HS-5 (cell line): ENCODE results near the gene STAM2.
"Not testable (repeated sequence)": the region's sequence is repeated elsewhere in the genome, so short reads cannot be mapped to it uniquely, and the experiment has no call there.

Experiments used
- DNase-seq: peaks from one replicate; pipeline ENCODE4 v3.0.0-alpha.2; 2012; ENCODE audit warnings: low read depth

Gene STAM2

DNA sequence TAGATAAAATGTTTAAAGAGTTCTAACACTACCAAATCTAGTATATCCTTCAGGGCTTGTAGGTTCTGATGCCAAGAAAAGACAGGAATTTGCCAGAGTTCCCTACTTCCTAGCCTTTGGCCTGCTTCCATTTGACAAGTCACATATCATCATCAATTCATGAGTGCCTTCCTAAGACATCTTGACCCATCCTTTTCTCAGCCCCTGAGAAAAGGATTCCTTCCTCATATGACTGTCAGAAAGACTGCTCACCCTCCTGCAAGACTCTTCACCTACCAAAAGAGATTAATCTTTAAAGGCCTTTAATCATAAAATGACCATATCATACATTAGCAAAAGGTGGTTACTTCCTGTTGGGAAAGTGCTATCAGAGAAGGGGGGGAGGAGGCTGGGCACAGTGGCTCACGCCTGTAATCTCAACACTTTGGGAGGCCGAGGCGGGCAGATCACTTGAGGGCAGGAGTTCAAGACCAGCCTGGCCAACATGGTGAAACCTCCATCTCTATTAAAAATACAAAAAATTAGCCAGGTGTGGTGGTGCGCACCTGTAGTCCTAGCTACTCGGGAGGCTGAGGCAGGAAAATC is 3.3 kb downstream of the STAM2 start:
- DNase-seq: not testable (repeated sequence)

DNA sequence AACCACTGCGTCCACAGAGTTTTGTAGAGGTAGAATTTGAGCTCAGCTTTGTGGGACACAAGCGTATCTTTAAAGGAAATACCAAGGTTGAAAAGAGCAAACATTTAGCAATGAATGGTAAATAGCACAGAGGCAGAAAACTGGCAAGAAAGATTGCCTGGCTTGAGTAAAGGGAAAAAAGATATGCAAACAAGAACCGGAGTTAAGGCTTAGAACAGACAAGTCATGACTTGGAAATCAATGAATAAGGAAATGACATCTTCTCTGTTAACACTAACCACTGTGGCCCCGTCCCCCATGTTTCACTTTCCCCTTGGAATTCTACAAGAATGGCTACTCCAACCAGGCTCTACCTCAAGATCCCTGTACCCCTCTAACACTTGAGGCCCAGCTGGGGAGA is 3.8 kb downstream of the STAM2 start:
- DNase-seq: no peak

DNA sequence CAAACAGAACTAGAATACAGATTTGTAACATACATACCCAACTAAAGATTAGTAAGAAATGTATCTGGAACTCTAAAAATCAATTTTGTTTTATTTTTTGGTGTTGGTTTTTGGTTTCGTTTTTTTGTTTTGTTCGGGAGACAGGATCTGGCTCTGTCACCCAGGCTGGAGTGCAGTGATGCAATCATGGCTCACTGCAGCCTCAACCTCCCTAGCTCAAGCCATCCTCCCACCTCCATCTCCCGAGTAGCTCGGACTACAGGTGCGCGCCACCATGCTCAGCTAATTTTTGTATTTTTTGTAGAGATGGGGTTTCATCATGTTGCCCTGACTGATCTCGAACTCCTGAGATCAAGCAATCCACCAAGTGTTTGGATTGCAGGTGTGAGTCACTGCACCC is 6.4 kb downstream of the STAM2 start:
- not testable (repeated sequence) for DNase-seq

DNA sequence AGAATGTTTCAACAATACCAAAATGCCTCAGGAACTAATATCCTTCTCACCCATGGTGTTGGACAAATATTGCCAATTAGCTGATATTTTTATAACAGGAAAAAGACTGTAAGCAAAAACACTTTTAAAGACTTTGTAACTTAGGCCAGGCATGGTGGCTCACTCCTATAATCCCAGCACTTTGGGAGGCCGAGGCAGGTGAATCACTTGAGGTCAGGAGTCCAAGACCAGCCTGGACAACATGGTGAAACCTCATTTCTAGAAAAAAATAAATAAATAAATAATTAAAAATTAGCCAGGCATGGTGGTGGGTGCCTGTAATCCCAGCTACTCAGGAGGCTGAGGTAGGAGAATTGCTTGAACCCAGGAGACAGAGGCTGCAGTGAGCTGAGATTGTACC is 8.1 kb downstream of the STAM2 start:
- not testable (repeated sequence) for DNase-seq

DNA sequence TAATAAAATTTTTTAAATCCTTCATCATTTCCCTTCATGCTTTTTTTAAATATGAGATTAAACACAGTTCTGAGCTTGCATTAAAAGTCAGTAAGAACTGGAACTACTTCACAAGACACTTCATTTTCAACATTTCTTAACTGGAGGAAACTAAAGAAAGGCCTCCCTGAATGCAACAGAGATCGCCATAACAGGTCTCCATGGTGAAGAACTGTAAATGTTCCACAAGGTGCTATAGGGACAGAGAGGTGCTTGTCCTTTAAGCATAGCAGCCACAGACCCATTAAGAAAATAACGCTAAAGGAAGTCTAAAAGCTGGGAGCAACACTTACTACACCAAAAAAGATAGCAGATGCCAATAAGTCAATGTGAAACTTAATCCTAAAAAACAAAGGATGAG is 8.5 kb downstream of the STAM2 start:
- DNase-seq: no peak

DNA sequence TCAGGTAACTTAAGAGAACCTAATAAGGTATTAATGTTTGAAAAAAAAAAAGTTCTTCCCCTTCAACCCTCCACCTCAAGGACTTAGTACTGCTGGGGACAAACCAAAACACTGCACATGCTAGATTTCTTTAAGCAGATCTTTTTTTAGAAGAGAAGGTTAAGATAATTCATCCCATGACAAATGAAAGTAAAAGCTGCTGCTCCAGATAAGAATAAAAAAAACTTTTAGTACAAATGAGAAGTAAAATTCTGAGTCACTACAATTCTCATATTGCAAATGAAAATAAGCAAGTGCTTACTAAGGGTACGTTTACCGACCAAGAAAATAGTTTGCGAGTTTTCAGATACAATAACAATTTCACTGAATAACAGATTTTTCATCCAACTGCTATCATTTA is 8.9 kb downstream of the STAM2 start:
- DNase-seq: no peak

DNA sequence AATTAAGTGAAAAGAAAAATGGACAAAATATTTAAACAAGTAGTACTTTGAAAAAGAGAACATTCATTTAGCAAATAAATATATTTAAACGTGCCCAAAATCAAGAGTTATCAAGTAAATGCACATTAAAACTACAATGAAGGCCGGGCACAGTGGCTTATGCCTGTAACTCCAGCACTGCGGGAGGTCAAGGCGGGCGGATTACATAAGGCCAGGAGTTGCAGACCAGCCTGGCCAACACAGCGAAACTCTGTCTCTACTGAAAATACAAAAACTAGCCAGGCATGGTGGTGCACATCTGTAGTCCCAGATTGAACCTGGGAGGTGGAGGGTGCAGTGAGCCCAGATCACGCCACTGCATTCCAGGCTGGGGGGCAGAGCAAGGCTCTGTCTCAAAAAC is 9.8 kb downstream of the STAM2 start:
- DNase-seq: no peak

DNA sequence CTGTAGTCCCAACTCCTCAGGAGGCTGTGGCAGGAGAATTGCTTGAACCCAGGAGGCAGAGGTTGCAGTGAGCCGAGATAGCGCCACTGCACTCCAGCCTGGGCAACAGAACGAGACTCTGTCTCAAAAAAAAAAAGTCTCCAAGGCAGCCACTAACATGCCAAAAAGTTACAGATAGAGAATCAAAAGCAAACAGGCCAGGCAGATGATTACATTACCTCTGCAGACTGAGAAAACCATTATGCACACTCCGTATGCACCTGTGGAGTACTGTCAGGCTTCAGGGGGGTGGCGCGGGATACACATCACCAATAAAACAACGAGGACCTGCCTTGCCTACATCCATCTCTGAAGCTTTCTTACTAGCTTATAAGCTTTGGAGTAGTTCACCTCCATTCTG is 10.3 kb downstream of the STAM2 start:
- DNase-seq: no peak

DNA sequence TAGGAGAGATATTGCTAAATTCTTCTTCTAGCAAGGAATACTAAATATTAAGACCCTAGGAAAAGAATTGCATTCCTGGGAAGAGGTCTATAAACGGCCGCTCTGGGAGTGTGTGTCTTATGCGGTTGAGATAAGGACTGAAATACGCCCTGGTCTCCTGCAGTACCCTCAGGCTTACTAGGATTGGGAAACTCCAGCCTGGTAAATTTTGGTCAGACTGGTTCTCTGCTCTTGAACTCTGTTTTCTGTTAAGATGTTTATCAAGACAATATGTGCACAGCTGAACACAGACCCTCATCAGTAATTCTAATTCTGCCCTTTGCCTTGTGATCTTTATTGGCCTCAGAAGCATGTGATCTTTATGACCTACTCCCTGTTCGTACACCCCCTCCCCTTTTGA is 11.9 kb downstream of the STAM2 start:
- not testable (repeated sequence) for DNase-seq

DNA sequence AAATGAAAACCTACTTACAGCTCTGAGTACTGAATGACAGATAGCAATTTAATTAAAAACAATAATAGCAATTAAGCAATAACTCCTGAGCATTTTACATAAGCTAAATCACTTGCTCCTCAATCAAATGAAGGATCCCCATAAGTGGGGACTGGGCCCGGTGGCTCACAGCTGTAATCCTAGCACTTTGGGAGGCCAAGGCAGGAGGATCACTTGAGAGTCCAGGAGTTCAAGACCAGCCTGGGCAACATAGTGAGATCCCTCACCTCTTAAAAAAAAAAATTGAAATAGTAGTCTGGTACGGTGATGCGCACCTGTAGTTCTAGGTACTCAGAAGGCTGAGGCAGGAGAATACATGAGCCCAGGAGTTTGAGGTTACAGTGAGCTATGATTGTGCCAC is 13.4 kb downstream of the STAM2 start:
- DNase-seq: no peak

DNA sequence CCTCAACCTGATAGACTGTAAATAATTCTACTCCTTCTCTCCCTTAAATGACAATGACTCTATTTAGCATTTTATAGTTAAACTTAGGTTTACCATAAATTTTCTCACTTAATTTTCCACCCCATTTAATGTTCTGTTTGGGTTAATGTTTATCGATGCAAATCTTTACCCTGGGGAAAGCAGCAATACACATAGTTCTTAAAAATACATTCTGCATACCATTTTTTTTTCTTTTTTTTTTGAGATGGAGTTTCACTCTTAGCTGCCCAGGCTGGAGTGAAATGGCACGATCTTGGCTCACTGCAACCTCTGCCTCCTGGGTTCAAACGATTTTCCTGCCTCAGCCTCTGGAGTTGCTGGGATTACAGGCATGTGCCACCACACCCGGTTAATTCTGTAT is 14.0 kb downstream of the STAM2 start:
- no peak for DNase-seq

DNA sequence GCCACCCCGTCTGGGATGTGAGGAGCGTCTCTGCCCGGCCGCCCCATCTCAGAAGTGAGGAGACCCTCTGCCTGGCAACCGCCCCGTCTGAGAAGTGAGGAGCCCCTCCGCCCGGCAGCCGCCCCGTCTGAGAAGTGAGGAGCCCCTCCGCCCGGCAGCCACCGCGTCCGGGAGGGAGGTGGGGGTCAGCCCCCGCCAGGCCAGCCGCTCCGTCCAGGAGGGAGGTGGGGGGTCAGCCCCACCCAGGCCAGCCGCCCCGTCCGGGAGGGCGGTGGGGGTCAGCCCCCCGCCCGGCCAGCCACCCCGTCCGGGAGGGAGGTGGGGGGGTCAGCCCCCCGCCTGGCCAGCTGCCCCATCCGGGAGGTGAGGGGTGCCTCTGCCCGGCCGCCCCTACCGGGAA is 15.2 kb downstream of the STAM2 start:
- DNase-seq: not testable (repeated sequence)

DNA sequence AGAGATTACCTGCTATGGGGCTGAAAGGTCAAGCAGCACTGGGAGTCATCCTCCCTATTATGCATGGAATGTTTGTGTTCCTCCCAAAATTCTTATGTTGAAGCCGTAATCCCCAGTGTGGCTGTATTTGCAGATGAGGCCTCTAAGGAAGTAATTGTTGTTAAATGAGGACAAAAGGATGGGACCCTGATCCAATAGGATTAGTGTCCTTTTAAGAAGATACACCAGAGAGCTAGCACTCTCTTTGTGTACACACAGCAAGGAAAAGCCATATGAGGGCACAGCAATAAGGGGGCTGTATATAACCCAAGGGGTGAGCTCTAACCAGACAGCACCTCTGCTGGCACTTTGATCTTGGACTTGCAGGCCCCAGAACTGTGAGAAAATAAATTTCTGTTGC is 18.3 kb downstream of the STAM2 start:
- DNase-seq: no peak

DNA sequence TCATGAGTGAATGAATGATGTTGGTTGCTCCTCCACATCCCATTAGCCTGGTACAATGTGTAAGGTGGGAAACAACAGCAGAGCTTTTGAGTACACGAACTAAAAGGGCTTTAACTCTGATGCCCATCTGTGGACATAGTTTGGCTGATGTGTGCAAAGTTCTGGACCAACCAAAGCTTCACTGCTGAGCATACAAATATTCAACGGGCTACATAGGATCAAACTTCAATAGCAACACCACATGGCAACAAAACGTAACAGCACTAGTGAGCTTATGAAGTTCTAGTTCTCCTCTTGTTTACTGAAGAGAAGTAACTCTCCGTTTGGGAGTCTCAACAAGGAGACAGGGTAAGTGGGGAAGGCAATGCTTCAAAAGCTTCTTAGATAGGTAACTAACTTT is 20.4 kb downstream of the STAM2 start:
- no peak for DNase-seq

DNA sequence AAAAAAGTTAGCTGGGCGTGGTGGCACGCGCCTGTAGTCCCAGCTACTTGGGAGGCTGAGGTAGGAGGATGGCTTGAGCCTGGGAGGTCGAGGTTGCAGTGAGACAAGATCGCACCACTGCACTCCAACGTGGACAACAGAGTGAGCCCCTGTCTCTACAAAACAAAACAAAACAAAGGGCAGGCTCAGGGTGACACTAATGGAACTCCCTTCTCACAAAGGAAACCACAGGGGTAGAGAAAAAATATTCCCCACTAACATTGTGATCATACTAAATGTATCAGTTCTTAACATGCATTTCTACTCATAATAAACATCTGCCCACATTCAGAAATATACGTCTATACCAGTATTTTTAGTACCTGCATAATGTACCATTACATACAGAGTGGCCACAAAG is 21.1 kb downstream of the STAM2 start:
- DNase-seq: no peak

DNA sequence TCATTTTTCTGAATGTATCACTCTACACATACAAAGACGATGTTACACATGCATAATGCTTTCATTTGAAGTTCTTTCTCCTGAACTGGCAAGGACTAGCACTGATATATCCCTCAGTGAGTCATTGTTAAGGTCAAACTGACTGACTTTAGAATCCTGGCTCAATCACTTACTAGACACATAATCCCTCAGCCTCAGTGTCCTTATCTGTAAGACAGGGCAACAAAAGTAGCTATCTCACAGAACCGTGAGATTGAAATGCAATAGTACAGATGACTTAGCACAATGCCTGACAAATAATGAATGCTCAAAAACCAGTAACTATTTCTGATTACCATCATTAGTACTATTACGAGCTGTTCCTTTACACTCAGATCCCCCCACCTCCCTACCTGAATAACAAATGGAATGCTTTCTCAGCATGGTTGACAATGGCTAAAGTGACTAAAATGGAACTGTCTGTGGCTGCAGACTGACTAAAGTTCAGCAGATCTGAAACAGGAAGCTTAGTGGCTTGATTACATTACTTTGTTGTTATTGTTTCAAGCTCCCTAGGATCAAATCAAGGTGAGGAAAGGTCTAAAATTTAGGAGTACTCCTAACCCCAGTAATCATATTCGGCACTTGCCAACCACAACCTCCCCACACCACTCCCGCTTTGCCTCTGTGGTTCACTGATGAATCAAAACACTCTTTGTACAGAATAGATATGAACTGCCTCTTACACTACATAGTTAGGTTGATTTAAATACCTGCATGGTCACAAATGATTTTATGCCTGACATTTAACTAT is 40.9 kb downstream of the STAM2 start:
- DNase-seq: no peak

DNA sequence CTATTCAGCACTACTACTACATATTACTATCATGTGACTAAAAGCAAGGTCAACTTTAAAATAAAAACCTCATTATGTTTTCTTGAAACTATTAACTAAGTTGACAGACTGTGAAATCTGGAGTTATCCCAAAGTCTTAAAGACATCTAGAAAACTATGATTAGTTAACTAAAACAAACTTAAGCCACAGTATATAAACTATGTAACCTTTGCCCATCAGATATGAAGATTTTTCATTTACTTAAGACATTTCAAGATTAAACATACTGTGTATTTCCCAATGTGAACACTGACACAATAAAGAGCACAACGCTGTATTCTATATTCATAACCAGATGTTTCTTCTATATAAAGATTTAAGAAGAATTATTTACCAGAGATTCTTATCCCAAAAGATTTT is 43.3 kb downstream of the STAM2 start:
- no peak for DNase-seq

DNA sequence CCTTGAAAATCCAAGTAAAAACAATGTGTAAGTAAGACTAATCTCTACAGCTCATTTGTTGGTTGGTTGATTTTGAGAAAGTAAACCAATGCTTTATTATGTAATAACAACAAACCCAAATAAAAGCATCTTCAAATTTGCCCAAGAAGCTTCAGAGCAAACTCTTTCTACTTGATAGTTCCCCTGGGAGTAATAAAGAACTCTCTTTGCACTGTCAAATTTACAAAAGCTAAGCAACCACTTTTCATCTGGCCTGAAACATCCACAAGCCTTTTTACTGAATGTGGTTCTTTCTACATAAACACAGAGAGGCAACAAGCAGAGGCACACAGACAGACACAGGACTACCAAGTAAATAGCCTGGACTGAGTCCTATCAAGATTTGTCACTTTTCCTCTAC is 47.9 kb downstream of the STAM2 start:
- no peak for DNase-seq

DNA sequence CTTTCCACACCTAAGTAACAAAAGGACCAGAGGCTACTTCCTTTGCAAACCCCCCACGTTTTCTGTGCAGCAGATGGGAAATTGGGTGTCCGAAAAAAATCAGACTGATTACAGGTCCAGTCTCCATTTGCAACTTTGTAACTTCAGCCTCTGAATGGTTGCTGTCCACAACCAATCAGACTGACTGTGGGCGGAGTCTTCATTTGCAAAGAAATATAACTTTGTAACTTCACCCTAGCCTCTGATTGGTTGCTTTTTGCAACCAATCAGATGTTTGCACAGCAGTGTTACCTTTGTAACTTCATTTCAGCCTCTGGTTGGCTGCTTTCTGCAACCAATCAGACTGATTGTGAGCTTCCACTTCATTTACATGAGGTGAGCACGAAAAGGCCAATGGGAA is 48.9 kb downstream of the STAM2 start:
- no peak for DNase-seq

DNA sequence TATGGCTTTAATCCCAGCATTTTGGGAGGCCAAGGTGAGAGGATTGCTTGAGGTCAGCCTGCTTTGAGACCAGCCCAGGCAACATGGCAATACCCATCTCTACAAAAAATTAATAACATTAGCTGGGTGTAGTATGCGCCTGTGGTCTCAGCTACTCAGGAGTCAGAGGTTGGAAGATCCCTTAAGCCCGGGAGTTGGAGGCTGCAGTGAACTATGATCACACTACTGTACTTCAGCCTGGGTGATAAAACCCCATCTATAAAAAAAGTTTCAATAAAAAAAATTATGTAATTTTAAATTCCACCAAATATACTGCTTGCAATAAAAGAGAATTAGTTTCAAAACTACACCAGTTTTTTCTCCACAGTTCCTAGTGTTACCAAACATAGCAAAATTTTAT is 53.4 kb downstream of the STAM2 start:
- no peak for DNase-seq

DNA sequence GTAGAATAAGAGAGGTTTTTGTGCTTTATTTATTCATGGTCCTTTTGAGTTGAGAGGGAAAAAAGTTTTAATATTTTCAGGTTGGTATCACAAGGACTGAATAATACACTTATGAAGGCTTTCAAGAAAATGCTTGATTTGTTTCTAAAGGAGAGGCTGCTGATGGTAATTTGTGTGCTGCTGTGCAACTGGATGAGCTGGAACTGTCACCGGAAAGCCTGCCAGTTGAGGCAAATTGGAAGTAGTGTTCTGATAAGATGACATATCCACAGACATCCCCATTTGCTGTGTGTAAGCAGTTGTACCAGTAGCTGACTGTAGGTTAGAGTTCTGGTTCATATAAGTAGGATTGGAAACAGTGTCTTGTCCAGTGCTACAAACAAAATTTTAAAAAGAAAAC is 55.1 kb downstream of the STAM2 start:
- no peak for DNase-seq

DNA sequence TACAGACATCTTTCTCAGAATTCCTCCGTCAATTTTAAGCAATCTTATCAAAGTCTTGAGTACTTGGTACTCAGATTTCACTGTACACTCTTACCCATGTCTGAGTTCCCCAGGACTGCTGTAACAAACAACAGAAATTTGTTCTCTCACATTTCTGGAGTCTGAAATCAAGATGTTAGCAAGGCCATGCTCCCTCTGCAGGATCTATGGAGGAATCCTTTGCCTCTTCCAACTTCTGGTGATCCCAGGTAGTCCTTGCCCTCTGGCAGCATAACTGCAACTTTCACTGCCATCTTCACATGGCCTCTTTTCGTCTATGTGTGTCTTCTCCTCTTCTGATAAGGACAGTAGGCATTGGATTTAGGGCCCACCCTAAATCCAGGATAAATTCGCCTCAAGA is 59.6 kb downstream of the STAM2 start:
- no peak for DNase-seq

DNA sequence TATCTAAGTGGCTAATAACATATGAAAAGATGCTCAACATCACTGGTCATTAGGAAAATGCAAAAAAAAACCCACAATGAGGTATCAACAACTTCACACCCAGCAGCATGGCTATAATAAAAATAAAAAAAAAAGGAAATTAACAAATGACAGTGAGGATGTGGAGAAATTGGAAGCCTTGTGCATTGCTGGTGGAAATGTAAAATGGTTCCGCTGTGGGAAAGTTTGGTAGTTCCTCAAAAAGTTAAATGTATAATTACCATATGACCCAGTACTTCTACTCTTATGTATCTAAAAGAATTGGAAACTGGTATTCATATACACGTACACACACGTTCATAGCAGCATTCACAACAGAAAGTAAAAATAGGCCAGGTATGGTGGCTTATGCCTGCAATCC is 61.2 kb downstream of the STAM2 start:
- DNase-seq: no peak

DNA sequence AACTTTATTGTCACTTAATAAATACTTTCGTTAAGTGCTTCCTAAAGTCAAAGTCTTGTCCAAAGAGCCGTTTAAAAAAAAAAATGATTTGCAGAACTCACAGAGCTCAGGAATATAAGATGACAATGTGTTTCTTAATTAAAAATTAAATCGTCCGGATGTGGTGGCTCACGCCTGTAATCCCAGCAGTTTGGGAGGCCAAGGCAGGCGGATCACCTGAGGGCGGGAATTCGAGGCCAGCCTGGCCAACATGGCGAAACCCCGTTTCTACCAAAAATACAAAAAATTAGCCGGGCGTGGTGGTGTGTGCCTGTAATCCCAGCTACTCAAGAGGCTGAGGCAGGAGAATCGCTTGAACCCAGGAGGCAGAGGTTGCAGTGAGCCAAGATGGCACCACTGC is 68.4 kb downstream of the STAM2 start:
- DNase-seq: not testable (repeated sequence)
